ENCODE results near the gene PIAS1. TPM values are rescaled to one million over a fixed set of nuclear protein-coding genes. Genes with fewer than 3 reads are reported as not detected.

PIAS1 gene
- total and polyA plus RNA-seq, 9 of the 15 experiments (the other 6 are each of a cell fraction or from before 2014, with no cell fraction given) = 18.0 to 59.1 (median 28.5) TPM

- TF ChIP-seq RAD21 (CRISPR knock-in tag; conservative IDR thresholded peaks at IDR 0.05 in 1 of 2, IDR thresholded peaks at IDR 0.05 in 1 of 2) = peak; percentile 41 to 60
- TF ChIP-seq ZBTB7A (IDR thresholded peaks at IDR 0.05; ENCODE audit: borderline replicate concordance, control insufficient read depth, low read depth, low read length) = peak; percentile 46; the same call in 1 of the 2 replicates
- TF ChIP-seq NR2C2 (CRISPR knock-in tag; IDR thresholded peaks at IDR 0.05) = no peak
- TF ChIP-seq NR2C2 (tag; IDR thresholded peaks at IDR 0.05) = no peak
- TF ChIP-seq ZNF41 (CRISPR knock-in tag; conservative IDR thresholded peaks at IDR 0.05) = no peak
- TF ChIP-seq ZNF217 (CRISPR knock-in tag; IDR thresholded peaks at IDR 0.05) = no peak
- TF ChIP-seq ZNF175 (CRISPR knock-in tag; IDR thresholded peaks at IDR 0.05; ENCODE audit: low read depth) = no peak
- no peak for TF ChIP-seq POLR2A (conservative IDR thresholded peaks at IDR 0.05)
- TF ChIP-seq ZNF197 (CRISPR knock-in tag; IDR thresholded peaks at IDR 0.05; ENCODE audit: low read depth) = no peak
- TF ChIP-seq MAZ (CRISPR knock-in tag; conservative IDR thresholded peaks at IDR 0.05 in 1 of 2, IDR thresholded peaks at IDR 0.05 in 1 of 2) = peak; percentile 20 to 59; a peak in 2 of 4 replicates
- TF ChIP-seq MBD1 (CRISPR knock-in tag; IDR thresholded peaks at IDR 0.05) = no peak
- no peak for TF ChIP-seq EWSR1 (IDR thresholded peaks at IDR 0.05; ENCODE audit: borderline replicate concordance, low read depth, partially characterized antibody)
- no peak for TF ChIP-seq ZNF507 (tag; conservative IDR thresholded peaks at IDR 0.05)
- no peak for TF ChIP-seq SOX6 (IDR thresholded peaks at IDR 0.05)
- TF ChIP-seq KDM5B (IDR thresholded peaks at IDR 0.05; ENCODE audit: insufficient replicate concordance, low read depth, low read length) = no peak
- no peak for TF ChIP-seq FUS (optimal IDR thresholded peaks at IDR 0.05; ENCODE audit: low read depth, low read length)
- TF ChIP-seq MXI1 (IDR thresholded peaks at IDR 0.05; ENCODE audit: low read depth, low read length) = no peak
- TF ChIP-seq CHD1 (IDR thresholded peaks at IDR 0.05; ENCODE audit: low read length) = no peak
- peak; percentile 79 for TF ChIP-seq CTCFL (IDR thresholded peaks at IDR 0.05; ENCODE audit: borderline replicate concordance, insufficient read depth, low read depth, low read length, poor library complexity, severe bottlenecking)
- no peak for TF ChIP-seq ZNF408 (CRISPR knock-in tag; IDR thresholded peaks at IDR 0.05; ENCODE audit: low read depth)
- TF ChIP-seq SETDB1 (IDR thresholded peaks at IDR 0.05; ENCODE audit: low read length) = no peak
- TF ChIP-seq ZNF561 (CRISPR knock-in tag; conservative IDR thresholded peaks at IDR 0.05) = no peak
- TF ChIP-seq SMARCA5 (IDR thresholded peaks at IDR 0.05) = no peak
- no peak for TF ChIP-seq ATF3 (IDR thresholded peaks at IDR 0.05)
- no peak for TF ChIP-seq ATF3 (CRISPR knock-in tag; conservative IDR thresholded peaks at IDR 0.05)
Measured at GRCh38 chr15:68210821-68211655, 156.9 kb downstream of the PIAS1 start (continued).

Data from K562 (cell line).